GM20431 (cell line): ENCODE results near the gene TLE5.
"Not testable (repeated sequence)": the region's sequence is repeated elsewhere in the genome, so short reads cannot be mapped to it uniquely, and the experiment has no call there.

Experiments
- in situ Hi-C: fragments of 300-500 bp; cut with MseI, MboI; formaldehyde crosslinking; loops from one replicate; pipeline ENCODE4 v1.15.0; 2020; ENCODE audit warnings: low sequenced_read_pairs; ENCODE audit not compliant: unreplicated experiment

TLE5 gene

GRCh38 chr19:3029065-3029923 is 33.0 kb downstream of the TLE5 start, which contains the start of gene TLE2:
TLE2 (minus strand) TSS chr19:3029280; CDS start chr19:3028904, 376 bp downstream.
- in situ Hi-C loops: no loop called here

GRCh38 chr19:3028305-3029064 is 33.8 kb downstream of the TLE5 start:
- in situ Hi-C loops: no loop called here

DNA sequence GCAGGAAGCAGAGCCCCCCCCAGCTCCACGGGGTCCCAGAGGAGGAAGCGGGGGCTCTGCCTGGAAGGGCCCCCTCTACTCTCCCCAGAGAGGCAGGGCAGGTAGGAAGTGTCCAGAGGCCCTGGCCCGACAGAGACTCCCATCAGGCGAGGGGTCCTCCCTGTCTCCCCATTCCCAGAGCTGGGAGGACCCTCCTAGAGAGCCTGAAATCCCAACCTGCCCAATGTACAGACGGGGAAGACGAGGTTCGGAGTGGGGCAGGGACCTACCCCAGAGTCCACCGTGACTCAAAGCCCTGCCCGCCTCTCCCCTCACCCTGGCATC is 34.4 kb downstream of the TLE5 start:
- in situ Hi-C loops: no loop called here

DNA sequence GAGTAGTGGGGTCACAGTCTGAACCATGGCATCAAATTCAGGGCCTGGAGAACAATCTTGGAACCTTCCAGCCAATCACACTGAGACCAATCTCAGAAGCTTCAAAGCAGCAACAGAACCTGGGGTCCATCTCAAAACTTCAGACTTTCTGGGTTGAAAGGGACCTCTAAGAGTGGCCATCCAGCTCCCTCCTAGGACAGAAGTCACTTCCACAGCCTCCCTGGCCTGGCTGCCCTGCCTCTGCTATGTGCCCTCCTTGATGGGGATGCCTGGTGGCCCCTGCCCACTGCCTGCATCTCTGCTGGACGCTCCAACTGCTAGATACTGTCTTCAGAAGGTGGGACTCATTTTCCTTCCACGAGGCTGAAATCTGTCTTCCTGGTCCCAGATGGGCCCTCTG is 35.0 kb downstream of the TLE5 start:
- in situ Hi-C loops: no loop called here

- in situ Hi-C loops: no loop called here
Measured at GRCh38 chr19:3026768-3027167, 35.5 kb downstream of the TLE5 start.

- in situ Hi-C loops: no loop called here
Measured at GRCh38 chr19:3025549-3025886, 36.8 kb downstream of the TLE5 start.

DNA sequence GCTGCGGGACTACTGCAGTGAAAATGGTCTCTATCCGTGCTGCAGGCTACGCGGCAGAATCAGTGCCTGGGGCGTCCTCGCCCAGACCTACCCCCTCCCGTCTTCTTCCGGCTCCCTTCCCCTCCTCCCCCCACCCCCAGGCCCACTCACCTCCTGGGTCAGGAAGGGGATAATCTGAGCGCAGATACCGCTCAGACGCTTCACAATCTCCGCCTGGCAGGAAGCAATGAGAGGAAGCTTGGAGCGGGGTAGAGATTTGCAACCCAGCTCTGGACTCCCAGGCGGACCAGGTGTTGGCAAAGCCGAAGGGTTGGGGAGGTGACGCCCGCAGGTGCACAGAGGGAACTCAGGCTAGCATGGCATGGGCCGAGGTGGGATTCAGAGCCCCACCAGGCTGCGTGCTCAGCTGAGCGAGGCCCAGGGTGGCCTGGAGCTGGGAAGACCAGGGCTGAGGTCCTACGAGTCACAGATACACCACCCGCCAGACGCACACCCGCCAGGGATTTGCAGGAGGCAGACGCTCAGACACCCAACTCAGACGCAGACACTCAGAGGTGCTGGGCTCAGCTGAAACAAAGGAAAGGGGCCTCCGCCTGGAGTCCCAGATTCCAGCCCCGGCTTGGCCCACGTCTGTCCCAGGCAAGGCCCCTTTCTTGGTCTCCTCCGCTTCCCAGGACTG is 37.3 kb downstream of the TLE5 start:
- in situ Hi-C loops: no loop called here

- in situ Hi-C loops: no loop called here
Measured at GRCh38 chr19:3024509-3024869, 37.8 kb downstream of the TLE5 start.

DNA sequence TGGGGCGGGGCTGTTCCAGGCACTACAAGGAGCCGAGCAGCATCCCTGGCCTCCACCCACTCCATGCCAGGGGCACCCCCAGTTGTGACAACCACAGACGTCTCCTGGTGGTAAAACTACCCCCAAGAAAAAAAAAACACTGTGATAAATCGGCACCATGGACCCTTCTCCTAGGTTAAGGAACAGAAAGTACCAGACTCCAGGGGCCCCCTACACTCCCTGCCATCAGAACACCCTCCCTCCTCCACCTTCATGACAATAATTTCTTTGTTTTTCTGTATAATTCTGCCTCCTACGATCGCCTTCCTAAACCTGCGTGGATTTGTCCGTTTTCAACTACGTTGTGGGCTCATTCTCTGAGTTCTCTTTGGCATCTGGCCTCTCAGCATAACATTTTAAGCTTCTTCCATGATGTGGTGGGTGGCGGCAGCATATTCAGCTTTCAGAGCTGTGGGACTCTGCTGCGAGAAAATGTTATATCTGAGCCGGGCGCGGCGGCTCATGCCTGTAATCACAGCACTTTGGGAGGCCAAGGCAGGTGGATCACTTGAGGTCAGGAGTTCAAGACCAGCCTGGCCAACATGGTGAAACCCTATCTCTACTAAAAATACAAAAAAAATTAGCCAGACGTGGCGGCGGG is 41.9 kb downstream of the TLE5 start:
- in situ Hi-C loops: no loop called here

DNA sequence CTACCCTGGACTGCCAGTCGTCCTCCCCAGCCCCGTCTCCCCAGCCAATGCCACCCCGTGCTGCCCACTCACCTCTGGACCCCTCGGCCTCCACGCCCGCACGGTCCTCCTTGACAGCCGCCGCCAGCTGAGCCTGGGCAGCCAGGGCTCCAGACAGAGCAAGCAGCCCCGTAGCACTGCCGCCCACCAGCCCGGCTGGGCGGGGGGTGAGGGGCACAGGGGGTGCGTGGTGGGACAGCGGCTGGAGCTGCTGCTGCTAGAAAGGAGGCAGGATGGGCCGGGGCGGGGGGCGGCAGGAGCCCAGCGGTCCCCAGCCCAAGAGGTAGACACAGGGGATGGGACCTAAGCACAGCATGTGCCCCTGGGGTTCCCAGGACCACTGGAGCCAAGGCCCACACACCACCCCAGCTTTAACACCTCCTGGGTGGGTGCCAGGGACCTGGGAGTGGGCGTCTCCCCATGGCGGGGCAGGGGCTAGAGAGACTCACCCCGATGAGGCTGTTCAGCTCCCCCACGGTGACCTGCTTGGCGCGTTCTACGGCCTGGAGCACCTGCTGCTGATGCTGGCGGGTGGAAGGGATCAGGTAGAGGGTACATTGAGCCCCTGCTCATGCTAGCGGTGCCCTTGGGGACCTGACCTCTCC is 43.0 kb downstream of the TLE5 start:
- in situ Hi-C loops: no loop called here

DNA sequence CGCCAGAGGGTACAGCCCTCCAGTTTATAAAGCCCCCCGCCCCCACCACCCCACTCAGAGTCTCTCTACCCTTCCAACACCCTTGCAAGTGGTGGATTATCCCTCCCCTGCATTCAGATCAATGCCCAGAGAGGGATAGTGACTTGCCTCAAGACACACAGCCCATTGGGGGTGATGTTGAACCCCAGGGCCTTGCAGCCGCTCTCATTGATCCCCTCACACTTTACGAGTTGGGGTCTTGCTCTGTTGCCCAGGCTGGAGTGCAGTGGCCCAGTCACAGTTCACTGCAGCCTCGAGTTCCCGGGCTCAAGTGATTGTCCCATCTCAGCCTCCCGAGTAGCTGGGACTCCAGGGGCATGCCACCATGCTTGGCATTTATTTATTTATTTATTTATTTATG is 44.4 kb downstream of the TLE5 start:
- in situ Hi-C loops: no loop called here

- in situ Hi-C loops: no loop called here
Measured at GRCh38 chr19:3015126-3016057, 46.9 kb downstream of the TLE5 start.

DNA sequence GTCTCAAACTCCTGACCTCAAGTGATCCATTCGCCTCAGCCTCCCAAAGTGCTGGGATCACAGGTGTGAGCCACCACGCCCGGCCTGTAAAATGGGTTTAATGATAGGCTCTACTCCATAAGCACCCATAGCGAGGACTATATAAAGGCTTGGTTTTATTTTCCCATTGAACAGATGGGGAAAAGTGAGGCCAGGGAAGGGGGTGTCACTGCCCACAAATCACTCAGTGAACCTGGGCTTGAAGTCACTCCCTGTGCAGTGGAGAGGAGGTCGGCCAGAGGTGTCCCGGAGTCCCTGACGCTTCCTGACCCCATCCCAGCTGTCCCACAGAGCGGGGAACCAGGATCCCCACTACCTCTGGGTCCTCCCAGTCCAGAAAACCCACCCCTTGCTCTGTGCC is 48.2 kb downstream of the TLE5 start:
- in situ Hi-C loops: no loop called here

DNA sequence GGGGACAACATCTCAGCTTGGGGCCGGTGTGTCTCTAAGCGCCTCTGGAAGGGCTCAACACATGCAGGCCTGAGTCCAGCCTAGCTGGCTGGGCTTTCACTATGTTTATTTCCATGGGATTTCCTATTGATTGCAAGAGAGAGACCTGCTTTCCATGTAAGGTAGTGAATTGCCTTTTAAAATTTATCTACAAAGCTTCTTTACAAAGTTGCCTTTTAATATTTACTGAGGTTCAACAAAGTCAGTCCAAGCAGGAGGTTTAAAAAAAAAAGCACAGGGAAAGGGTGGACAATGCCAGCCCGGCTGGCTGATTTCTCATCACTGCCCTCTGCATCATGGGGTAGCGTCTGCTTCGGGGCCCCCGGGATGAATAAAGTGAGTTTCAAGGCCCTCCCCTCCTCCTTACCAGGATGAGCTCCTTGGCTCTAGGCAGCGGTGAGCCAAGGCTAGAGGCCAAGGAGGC is 49.0 kb downstream of the TLE5 start:
- in situ Hi-C loops: no loop called here

DNA sequence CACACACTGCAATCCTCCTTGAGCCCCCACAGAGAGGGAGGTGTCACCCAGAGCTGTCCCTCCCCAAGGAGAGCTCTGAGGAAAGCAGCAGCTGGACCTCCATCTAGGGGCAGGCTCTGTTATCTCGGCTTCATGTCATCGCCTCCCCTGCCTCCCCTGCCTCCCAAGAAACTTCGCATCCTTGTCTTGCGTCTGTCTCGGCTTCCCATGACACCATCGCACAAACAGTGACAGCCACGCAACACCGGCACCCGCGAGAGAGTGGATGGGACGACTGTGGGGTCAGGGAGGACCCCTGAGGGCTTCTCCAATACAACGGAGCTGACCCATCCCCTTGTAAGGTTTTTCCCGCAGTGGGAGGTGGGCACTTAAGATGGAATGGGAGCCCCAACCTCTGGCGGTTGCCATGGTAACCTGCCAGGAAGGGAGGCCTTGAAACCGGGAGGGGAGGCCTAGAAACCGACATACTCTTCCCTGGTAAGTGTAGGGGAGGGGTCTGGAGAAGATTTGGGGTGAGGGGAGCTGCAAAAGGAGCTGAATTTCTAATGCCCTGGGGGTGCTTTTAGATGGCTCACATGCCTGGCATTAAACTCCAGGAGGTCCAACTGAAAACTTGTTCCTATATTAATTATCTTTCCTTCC is 49.6 kb downstream of the TLE5 start:
- in situ Hi-C loops: no loop called here

DNA sequence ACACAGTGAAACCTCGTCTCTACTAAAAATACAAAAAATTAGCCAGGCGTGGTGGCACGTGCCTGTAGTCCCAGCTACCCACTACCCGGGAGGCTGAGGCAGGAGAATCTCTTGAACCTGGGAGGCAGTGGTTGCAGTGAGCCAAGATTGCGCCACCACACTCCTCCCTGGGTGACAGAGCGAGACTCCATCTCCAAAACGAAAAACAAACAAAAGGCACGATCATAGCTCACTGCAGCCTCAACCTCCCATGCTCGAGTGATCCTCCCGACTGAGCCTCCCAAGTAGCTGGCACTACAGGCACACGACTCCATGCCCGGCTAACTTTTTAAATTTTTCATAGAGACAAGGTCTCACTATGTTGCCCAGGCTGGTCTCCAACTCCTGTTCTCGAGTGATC is 50.2 kb downstream of the TLE5 start:
- in situ Hi-C loops: not testable (repeated sequence)

- in situ Hi-C loops: no loop called here
Measured at GRCh38 chr19:3010871-3011270, 51.4 kb downstream of the TLE5 start.

DNA sequence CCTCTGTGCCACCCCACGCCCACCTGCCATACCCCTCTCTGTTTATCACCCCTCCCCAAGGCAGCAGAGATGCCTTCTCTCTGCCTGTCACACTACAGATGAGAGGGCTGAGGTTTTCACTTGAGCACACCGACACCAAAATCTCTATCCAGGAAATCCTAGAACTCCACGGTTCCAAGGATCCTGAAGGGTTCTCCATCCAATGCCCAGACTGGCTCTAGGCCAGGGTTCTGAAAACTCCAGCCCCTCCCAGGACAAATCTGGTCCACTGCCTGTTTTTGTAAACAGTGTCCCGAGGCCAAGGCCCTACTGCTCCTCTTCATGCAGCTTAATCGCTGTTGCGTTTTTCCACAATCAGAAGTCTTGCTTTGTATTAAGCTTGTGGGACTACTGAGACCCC is 53.3 kb downstream of the TLE5 start:
- in situ Hi-C loops: no loop called here

- in situ Hi-C loops: no loop called here
Measured at GRCh38 chr19:3007975-3008374, 54.3 kb downstream of the TLE5 start.
